Epithelial cell of esophagus (primary cell): ENCODE measurements around the gene LHFPL2.

Source experiments
- DNase-seq: peaks from one replicate; pipeline ENCODE4 v3.0.0; 2010; ENCODE audit warnings: low read depth
- H3K4me3 ChIP-seq: 2 replicates; pipeline ENCODE4 v1.5.1; 2011; ENCODE audit warnings: mild to moderate bottlenecking, low read length, control low read depth
- TF ChIP-seq, protein P1 (sequence below): IDR thresholded peaks from 2 replicates; pipeline ENCODE4 v1.5.1; 2011; ENCODE audit warnings: low read depth, mild to moderate bottlenecking, low read length, control low read depth, inconsistent platforms; ENCODE audit not compliant: insufficient read depth; ENCODE audit errors: missing control alignments

Gene LHFPL2

DNA sequence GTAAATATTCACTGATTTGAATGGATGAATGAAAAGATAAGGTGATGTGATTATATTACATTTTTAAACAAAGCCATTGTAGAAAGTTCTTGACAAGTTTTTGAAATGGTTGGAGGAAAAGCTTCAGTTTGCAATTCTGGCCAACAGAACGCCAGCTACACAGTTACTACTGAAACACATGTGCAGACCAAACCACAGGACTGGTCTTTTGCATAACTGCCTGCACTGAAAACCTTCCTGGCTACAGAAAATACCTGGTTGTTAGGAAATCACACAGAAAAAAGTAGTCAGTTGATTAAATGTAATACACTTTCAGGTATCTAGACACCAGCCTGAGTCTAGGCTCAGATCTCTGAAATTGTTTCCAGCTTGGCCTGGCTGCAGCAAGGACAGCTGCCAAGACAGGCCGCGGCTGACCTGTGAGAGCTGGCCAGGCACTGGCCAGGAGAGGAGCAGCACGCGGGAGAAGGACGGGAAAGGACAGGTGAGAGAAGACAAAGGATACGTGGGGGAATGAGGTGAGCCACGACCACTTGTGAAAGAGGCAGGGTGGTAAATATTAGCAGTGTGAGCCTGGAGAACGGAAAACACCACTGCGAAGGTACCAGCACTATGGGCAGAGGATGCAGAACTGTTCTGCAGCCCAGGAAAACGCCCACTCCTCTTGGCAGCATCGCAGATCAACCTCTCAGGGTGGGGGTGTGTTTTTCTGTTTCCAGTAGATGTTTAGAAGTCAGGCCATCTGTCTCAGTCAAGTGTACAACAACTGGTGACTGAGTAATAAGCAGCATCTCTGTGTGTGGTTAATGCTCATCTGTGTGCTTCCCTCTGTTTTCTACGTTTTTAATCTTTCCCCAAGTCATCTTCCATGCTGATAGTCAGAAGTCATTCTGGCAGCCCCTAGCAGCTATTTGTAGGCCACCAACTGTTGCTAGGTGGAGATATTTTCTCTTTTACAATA, 150.7 kb downstream of the LHFPL2 start:
- DNase-seq: no peak
- TF ChIP-seq, protein P1, sequence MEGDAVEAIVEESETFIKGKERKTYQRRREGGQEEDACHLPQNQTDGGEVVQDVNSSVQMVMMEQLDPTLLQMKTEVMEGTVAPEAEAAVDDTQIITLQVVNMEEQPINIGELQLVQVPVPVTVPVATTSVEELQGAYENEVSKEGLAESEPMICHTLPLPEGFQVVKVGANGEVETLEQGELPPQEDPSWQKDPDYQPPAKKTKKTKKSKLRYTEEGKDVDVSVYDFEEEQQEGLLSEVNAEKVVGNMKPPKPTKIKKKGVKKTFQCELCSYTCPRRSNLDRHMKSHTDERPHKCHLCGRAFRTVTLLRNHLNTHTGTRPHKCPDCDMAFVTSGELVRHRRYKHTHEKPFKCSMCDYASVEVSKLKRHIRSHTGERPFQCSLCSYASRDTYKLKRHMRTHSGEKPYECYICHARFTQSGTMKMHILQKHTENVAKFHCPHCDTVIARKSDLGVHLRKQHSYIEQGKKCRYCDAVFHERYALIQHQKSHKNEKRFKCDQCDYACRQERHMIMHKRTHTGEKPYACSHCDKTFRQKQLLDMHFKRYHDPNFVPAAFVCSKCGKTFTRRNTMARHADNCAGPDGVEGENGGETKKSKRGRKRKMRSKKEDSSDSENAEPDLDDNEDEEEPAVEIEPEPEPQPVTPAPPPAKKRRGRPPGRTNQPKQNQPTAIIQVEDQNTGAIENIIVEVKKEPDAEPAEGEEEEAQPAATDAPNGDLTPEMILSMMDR: no peak
- no peak overlapping the region for H3K4me3 ChIP-seq

DNA sequence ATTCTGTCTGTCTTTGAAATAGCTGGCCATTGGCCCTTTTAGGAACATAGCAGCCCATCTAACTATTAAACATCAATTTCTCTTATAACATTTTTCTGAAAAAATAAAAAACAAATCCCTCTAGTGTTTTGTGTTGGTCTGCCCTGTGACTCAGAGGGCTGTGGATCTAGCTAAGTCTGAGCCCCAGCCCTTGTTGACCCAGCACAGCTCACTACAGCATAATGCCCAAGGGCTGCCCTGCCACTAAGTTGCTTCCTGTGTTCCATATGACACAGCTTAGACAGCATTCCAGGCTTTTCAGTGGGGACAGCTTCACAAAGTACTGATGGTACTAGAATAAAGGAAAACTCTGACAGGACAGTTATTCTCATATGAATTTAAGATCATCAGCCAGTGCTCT, 152.2 kb downstream of the LHFPL2 start:
- peak; percentile 71 for DNase-seq
- TF ChIP-seq, protein P1: no peak

DNA sequence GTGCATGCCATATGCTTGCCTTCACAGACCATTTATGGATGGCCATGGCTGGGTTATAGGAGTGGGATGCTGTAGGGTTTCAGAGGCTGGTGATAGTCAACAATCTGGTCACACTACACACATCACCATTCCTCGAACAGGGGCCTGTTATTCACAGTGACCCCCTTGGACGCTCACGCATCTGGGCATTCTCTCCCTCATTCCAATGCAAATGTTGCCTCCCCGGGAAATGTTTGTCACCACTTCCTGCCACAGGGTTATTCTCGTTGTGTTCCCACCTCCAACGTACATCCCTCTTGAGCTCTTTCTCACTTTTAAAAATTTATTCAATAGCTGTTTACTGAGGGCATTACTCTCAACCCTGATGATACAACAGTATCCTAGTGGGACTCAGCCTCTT, 152.8 kb downstream of the LHFPL2 start:
- TF ChIP-seq, protein P1: no peak
- no peak overlapping the region for H3K4me3 ChIP-seq
- no peak for DNase-seq

More for the DNA sequence above, 152.2 kb downstream of the LHFPL2 start:
- H3K4me3 ChIP-seq: no peak overlapping the region

DNA sequence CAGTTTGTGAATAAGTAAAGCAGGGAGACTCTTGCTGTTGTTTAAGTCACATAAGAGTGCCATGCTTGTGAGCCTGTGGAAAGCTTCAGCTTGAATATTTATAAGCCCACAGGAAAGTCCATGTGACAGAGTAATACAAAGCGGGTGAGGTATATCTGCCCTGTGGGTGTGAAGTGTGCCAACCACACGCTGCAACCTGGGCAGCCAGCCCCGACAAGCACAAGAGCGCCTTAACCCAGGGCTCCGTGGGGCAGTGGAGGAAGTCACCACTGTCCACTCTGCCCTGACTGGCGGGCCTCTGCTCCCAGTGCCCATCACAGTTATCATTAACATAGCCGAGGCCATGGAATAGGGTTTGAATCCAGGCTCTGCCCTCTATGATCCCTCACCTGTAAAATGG, 155.9 kb downstream of the LHFPL2 start:
- DNase-seq: no peak
- no peak overlapping the region for H3K4me3 ChIP-seq
- TF ChIP-seq, protein P1: no peak

DNA sequence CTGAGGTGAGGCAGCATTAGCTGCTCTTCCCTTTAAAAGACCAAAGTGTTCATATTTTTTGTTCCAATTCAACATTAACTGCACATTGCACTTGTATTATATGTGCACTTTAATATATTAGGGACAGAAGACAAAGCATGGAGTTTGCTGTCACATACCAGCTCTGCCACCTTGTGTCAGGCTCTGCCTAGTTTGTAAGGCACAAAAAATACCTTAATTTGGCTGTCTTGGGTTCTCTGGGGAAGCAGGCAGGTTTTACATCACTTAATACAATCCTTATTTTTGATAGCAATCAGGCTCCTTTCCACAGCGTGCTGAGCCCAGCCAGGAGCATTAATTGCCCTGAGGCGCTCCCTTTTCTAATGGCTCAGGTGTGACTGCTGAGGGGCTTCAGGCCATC, 156.3 kb downstream of the LHFPL2 start:
- TF ChIP-seq, protein P1: no peak
- DNase-seq: no peak
- H3K4me3 ChIP-seq: no peak overlapping the region

DNA sequence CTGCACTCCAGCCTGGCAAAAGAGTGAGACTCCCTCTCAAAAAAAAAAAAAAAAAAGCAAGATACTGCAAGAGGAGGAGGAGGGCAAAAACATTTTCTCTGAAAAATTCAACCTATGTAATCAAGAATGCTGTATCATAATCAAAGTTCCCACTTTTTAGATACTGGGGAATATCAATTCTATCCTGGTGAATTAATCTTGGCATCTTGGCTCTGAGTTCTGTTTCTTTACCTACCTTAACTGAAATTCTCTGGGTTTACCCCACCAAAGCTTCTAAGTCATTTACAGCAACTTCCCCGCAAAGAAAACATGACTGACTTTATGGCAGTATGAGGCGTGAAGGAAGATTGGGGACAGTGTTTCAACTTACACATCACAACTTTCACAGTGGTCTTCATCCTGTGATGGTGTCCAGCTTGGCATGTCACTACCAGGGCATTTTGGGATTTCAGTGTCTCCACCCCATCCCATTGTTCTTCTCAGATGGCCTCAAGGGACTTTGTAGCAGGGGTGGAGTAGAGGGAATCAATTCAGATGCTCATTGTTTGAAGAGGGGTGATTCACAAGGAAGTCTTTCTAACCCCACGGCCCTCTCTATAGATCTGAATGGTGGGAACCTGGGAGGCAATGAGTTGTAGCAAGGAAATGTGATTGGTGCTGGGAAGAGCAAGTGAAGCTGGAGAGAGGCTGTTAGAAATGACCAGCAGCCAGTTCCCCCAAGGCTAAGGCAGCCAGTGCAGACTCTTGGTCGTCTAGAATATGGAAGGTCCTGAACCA, 157.7 kb downstream of the LHFPL2 start:
- DNase-seq: peak; percentile 75
- no peak overlapping the region for H3K4me3 ChIP-seq
- TF ChIP-seq, protein P1: no peak
